ENCODE results near the gene MARK3. TPM values are rescaled to one million over a fixed set of nuclear protein-coding genes. Genes with fewer than 3 reads are reported as not detected.

Gene MARK3
- total RNA-seq, 1 experiment from 2014 or later, result 78.0 TPM

- H3K36me3 ChIP-seq (ENCODE audit: control insufficient read depth, insufficient read depth, low read length), result peaks cover 2% of the 10 kb centered on the region; the same call in 1 of the 2 replicates
Observed at GRCh38 chr14:103533999-103534575, 148.9 kb downstream of the MARK3 start.

GRCh38 chr14:103534576-103535061 is 149.4 kb downstream of the MARK3 start:
- Mint-ChIP-seq H3K36me3 (ENCODE audit: insufficient read depth, unreplicated experiment) (peaks cover 17% of the 10 kb centered on the region), H3K4me3 (ENCODE audit: unreplicated experiment) (no peak overlapping the region), H3K27ac (ENCODE audit: unreplicated experiment) (no peak overlapping the region), H3K27me3 (ENCODE audit: insufficient read depth, unreplicated experiment) (no peaks in the 10 kb centered on the region), H3K4me1 (ENCODE audit: low read depth, unreplicated experiment) (no peaks in the 10 kb centered on the region), H3K9me3 (ENCODE audit: unreplicated experiment) (no peaks in the 10 kb centered on the region)
- no TSS peak for BruUV-seq (replicated peaks)
- POLR2A ChIA-PET, result no interaction called here
- DNase-seq, result no peak
- no peaks in the 10 kb centered on the region for H3K9me3 ChIP-seq
- no peak for TF ChIP-seq CTCF (IDR thresholded peaks at IDR 0.05; ENCODE audit: insufficient read depth in 1 of 2, low read depth in 1 of 2, low read length in 1 of 2, severe bottlenecking in 1 of 2, unreplicated experiment in 1 of 2)
- H3K4me1 ChIP-seq, result 0 out of 2 replicates have a peak, but pooled peaks cover 7% of the 10 kb centered on the region
- peaks cover 2% of the 10 kb centered on the region; the same call in 1 of the 2 replicates for H3K36me3 ChIP-seq (ENCODE audit: control insufficient read depth, insufficient read depth, low read length)
- H3K27me3 ChIP-seq (replicated peaks; ENCODE audit: control insufficient read depth, insufficient read depth, low read length), result no peaks in the 10 kb centered on the region
- CTCF ChIA-PET, result interaction anchor here (1.2 kb wide), 1 partner anchor 13 kb away, joined by 5 read pairs; no protein-coding TSS in a partner anchor
- no peak overlapping the region for H3K4me3 ChIP-seq (ENCODE audit: low read depth, low read length)
- intact Hi-C loops (cut with micrococcal nuclease; ENCODE audit: unreplicated experiment), result no loop called here

More at GRCh38 chr14:103533999-103534575, 148.9 kb downstream of the MARK3 start:
- Mint-ChIP-seq H3K4me3 (ENCODE audit: unreplicated experiment) (no peak overlapping the region), H3K4me1 (ENCODE audit: low read depth, unreplicated experiment) (no peaks in the 10 kb centered on the region), H3K36me3 (ENCODE audit: insufficient read depth, unreplicated experiment) (peaks cover 17% of the 10 kb centered on the region), H3K9me3 (ENCODE audit: unreplicated experiment) (no peaks in the 10 kb centered on the region), H3K27me3 (ENCODE audit: insufficient read depth, unreplicated experiment) (no peaks in the 10 kb centered on the region), H3K27ac (ENCODE audit: unreplicated experiment) (no peak overlapping the region)
- BruUV-seq (replicated peaks), result no TSS peak
- intact Hi-C loops (cut with micrococcal nuclease; ENCODE audit: unreplicated experiment), result no loop called here
- POLR2A ChIA-PET, result no interaction called here
- DNase-seq, result no peak
- TF ChIP-seq CTCF (IDR thresholded peaks at IDR 0.05; ENCODE audit: insufficient read depth in 1 of 2, low read depth in 1 of 2, low read length in 1 of 2, severe bottlenecking in 1 of 2, unreplicated experiment in 1 of 2), result no peak
- Histone ChIP-seq H3K9me3 (no peaks in the 10 kb centered on the region), H3K4me3 (ENCODE audit: low read depth, low read length) (no peak overlapping the region), H3K27me3 (replicated peaks; ENCODE audit: control insufficient read depth, insufficient read depth, low read length) (no peaks in the 10 kb centered on the region), H3K4me1 (0 out of 2 replicates have a peak, but pooled peaks cover 7% of the 10 kb centered on the region)
- CTCF ChIA-PET, result no interaction called here

- Mint-ChIP-seq H3K27me3 (ENCODE audit: insufficient read depth, unreplicated experiment) (no peaks in the 10 kb centered on the region), H3K27ac (ENCODE audit: unreplicated experiment) (no peak overlapping the region), H3K9me3 (ENCODE audit: unreplicated experiment) (no peaks in the 10 kb centered on the region), H3K4me3 (ENCODE audit: unreplicated experiment) (no peak overlapping the region), H3K36me3 (ENCODE audit: insufficient read depth, unreplicated experiment) (peaks cover 11% of the 10 kb centered on the region), H3K4me1 (ENCODE audit: low read depth, unreplicated experiment) (no peaks in the 10 kb centered on the region)
- no peak for TF ChIP-seq CTCF (IDR thresholded peaks at IDR 0.05; ENCODE audit: insufficient read depth in 1 of 2, low read depth in 1 of 2, low read length in 1 of 2, severe bottlenecking in 1 of 2, unreplicated experiment in 1 of 2)
- no peak for DNase-seq
- no peaks in the 10 kb centered on the region for H3K9me3 ChIP-seq
- TSS peak; percentile 7 for BruUV-seq (replicated peaks)
- peaks cover 2% of the 10 kb centered on the region; the same call in 1 of the 2 replicates for H3K36me3 ChIP-seq (ENCODE audit: control insufficient read depth, insufficient read depth, low read length)
- no peak overlapping the region for H3K4me3 ChIP-seq (ENCODE audit: low read depth, low read length)
- H3K4me1 ChIP-seq, result 0 out of 2 replicates have a peak, but pooled peaks cover under 1% of the 10 kb centered on the region
- intact Hi-C loops (cut with micrococcal nuclease; ENCODE audit: unreplicated experiment), result no loop called here
- CTCF ChIA-PET, result interaction anchor here (1.2 kb wide), 1 partner anchor 12 kb away, joined by 5 read pairs; no protein-coding TSS in a partner anchor
- no peaks in the 10 kb centered on the region for H3K27me3 ChIP-seq (replicated peaks; ENCODE audit: control insufficient read depth, insufficient read depth, low read length)
- POLR2A ChIA-PET, result no interaction called here
Observed at GRCh38 chr14:103535081-103535890, 150.1 kb downstream of the MARK3 start.

All from Caco-2 (cell line).